ENCODE measurements around the gene UBN1. TPM values are rescaled to one million over a fixed set of nuclear protein-coding genes. Genes with fewer than 3 reads are reported as not detected.

UBN1 gene
- polyA plus RNA-seq, 3 donors: 5.3 to 24.5 (median 7.3) TPM

GRCh38 chr16:4869147-4869805 is 22.0 kb downstream of the UBN1 start:
- Mint-ChIP-seq H3K36me3 (peaks cover 78 to 92% of the 10 kb centered on the region in 2 donors), H3K4me1 (peaks cover 3% of the 10 kb centered on the region), H3K9me3 (no peaks in the 10 kb centered on the region), H3K4me3 (no peak overlapping the region), H3K27me3 (ENCODE audit: low read depth in 3 of 3) (peaks cover 0 to 2% (median 0%) of the 10 kb centered on the region in 3 donors), H3K27ac (peak overlapping the region in 1 of 7 donors; percentile 11)
- intact Hi-C loops (cut with micrococcal nuclease): no loop called here
- no peak overlapping the region for H3K9ac ChIP-seq (ENCODE audit: insufficient read depth, low read length, poor library complexity, severe bottlenecking)
- no peak overlapping the region for H3K4me2 ChIP-seq (replicated peaks; ENCODE audit: extremely low read depth, low read length, poor library complexity, severe bottlenecking)
- H2AFZ ChIP-seq (ENCODE audit: insufficient read depth, low read depth, low read length, poor library complexity, severe bottlenecking): no peak overlapping the region
- no peaks in the 10 kb centered on the region for H3K27me3 ChIP-seq (ENCODE audit: control insufficient read depth in 2 of 2, insufficient read depth in 2 of 2, low read length in 2 of 2)
- 88% methylated on average over 13 of the region's 13 CpGs for WGBS (ENCODE audit: insufficient coverage)
- peaks cover 77 to 89% of the 10 kb centered on the region in 2 donors for H3K36me3 ChIP-seq (replicated peaks in 1 of 2; ENCODE audit: control insufficient read depth in 1 of 2, insufficient read depth in 2 of 2, low read length in 2 of 2)
- no peaks in the 10 kb centered on the region for H3K4me1 ChIP-seq (ENCODE audit: control insufficient read depth in 1 of 2, insufficient read depth in 2 of 2, low read length in 2 of 2)
- DNase-seq: no peak
- peaks cover 62% of the 10 kb centered on the region for H4K20me1 ChIP-seq (ENCODE audit: insufficient read depth, low read length)
- TF ChIP-seq CTCF (IDR thresholded peaks at IDR 0.05): no peak
- H3K9me3 ChIP-seq (replicated peaks in 1 of 2; ENCODE audit: control insufficient read depth in 1 of 2, insufficient read depth in 1 of 2, low read length in 2 of 2): no peaks in the 10 kb centered on the region
- no peak overlapping the region for H3K4me3 ChIP-seq (replicated peaks in 1 of 3; ENCODE audit: low read depth in 2 of 3, low read length in 3 of 3)
- peaks cover 50% of the 10 kb centered on the region for H3K79me2 ChIP-seq (ENCODE audit: insufficient read depth, low read length)
- no peak overlapping the region for H3K27ac ChIP-seq (ENCODE audit: low read depth in 1 of 2, low read length in 2 of 2)

GRCh38 chr16:4870138-4870671 is 22.9 kb downstream of the UBN1 start:
- no peak overlapping the region for H2AFZ ChIP-seq (ENCODE audit: insufficient read depth, low read depth, low read length, poor library complexity, severe bottlenecking)
- H3K4me3 Mint-ChIP-seq: no peak overlapping the region
- H3K4me2 ChIP-seq (replicated peaks; ENCODE audit: extremely low read depth, low read length, poor library complexity, severe bottlenecking): no peak overlapping the region
- peaks cover 80 to 92% of the 10 kb centered on the region in 2 donors for H3K36me3 ChIP-seq (replicated peaks in 1 of 2; ENCODE audit: control insufficient read depth in 1 of 2, insufficient read depth in 2 of 2, low read length in 2 of 2)
- peaks cover 53% of the 10 kb centered on the region for H4K20me1 ChIP-seq (ENCODE audit: insufficient read depth, low read length)
- no peaks in the 10 kb centered on the region for H3K4me1 Mint-ChIP-seq
- H3K9ac ChIP-seq (ENCODE audit: insufficient read depth, low read length, poor library complexity, severe bottlenecking): no peak overlapping the region
- no peak for DNase-seq
- no peaks in the 10 kb centered on the region for H3K4me1 ChIP-seq (ENCODE audit: control insufficient read depth in 1 of 2, insufficient read depth in 2 of 2, low read length in 2 of 2)
- H3K36me3 Mint-ChIP-seq: peaks cover 80 to 93% of the 10 kb centered on the region in 2 donors
- no peak overlapping the region for H3K27ac Mint-ChIP-seq
- H3K79me2 ChIP-seq (ENCODE audit: insufficient read depth, low read length): peaks cover 41% of the 10 kb centered on the region
- H3K9me3 ChIP-seq (replicated peaks in 1 of 2; ENCODE audit: control insufficient read depth in 1 of 2, insufficient read depth in 1 of 2, low read length in 2 of 2): no peaks in the 10 kb centered on the region
- no peaks in the 10 kb centered on the region for H3K27me3 ChIP-seq (ENCODE audit: control insufficient read depth in 2 of 2, insufficient read depth in 2 of 2, low read length in 2 of 2)
- no peaks in the 10 kb centered on the region for H3K9me3 Mint-ChIP-seq
- no peak overlapping the region for H3K4me3 ChIP-seq (replicated peaks in 1 of 3; ENCODE audit: low read depth in 2 of 3, low read length in 3 of 3)
- no peak for TF ChIP-seq CTCF (IDR thresholded peaks at IDR 0.05)
- 99% methylated on average over 21 of the region's 21 CpGs for WGBS (ENCODE audit: insufficient coverage)
- H3K27ac ChIP-seq (ENCODE audit: low read depth in 1 of 2, low read length in 2 of 2): no peak overlapping the region
- intact Hi-C loops (cut with micrococcal nuclease): no loop called here
- H3K27me3 Mint-ChIP-seq (ENCODE audit: low read depth in 3 of 3): peaks cover 0 to 2% (median 0%) of the 10 kb centered on the region in 3 donors
